ENCODE data around the gene PCDHGB6. TPM values are rescaled to one million over a fixed set of nuclear protein-coding genes. Genes with fewer than 3 reads are reported as not detected.

Gene PCDHGB6
- total and polyA plus RNA-seq, 9 of the 15 experiments (the other 6 are each of a cell fraction or from before 2014, with no cell fraction given) = 0.01 to 0.11 (median 0.07) TPM; not detected in 1

- FAIRE-seq = no peak
- Histone ChIP-seq H3K27ac (ENCODE audit: extremely low read depth, low read depth, low read length) (no peak overlapping the region), H3K4me3 (no peak overlapping the region), H2AFZ (ENCODE audit: low read depth, low read length) (no peak overlapping the region), H4K20me1 (replicated peaks; ENCODE audit: control insufficient read depth, insufficient read depth, low read length) (no peaks in the 10 kb centered on the region), H3K36me3 (ENCODE audit: control insufficient read depth, insufficient read depth, low read length) (no peaks in the 10 kb centered on the region), H3K79me2 (ENCODE audit: control insufficient read depth, insufficient read depth, low read length) (no peaks in the 10 kb centered on the region), H3K9ac (ENCODE audit: insufficient read depth in 1 of 2, low read depth in 2 of 2, low read length in 2 of 2) (no peak overlapping the region), H3K27me3 (ENCODE audit: control insufficient read depth in 2 of 2, insufficient read depth in 2 of 2, low read length in 2 of 2) (peaks cover 0 to 33% of the 10 kb centered on the region in 2 experiments; a peak in 4 of 5 replicates), H3K4me2 (ENCODE audit: insufficient read depth, low read length) (no peak overlapping the region), H3K9me3 (replicated peaks; ENCODE audit: control insufficient read depth, insufficient read depth, low read depth, low read length) (peaks cover 2% of the 10 kb centered on the region; the same call in 1 of the 2 replicates), H3K9me1 (ENCODE audit: control insufficient read depth, insufficient read depth, low read length) (no peaks in the 10 kb centered on the region), H3K4me1 (replicated peaks in 1 of 2; ENCODE audit: control insufficient read depth in 2 of 2, insufficient read depth in 2 of 2, low read length in 2 of 2) (peaks cover 0 to 11% of the 10 kb centered on the region in 2 experiments; a peak in 3 of 5 replicates)
- ChIA-PET POLR2A (interaction anchor here (1.1 kb wide), 1 partner anchor 8 kb away, joined by 3 read pairs; no protein-coding TSS in a partner anchor), CTCF (ENCODE audit: low intra/inter-chr PET ratio) (no interaction called here)
- no TSS peak for BruUV-seq (replicated peaks)
- in situ Hi-C loops (cut with MboI) (no loop called here), intact Hi-C loops (cut with micrococcal nuclease) (no loop called here)
- TF ChIP-seq ESRRA (IDR thresholded peaks at IDR 0.05; ENCODE audit: borderline replicate concordance, low read depth) (no peak), BHLHE40 (IDR thresholded peaks at IDR 0.05; ENCODE audit: low read length) (no peak)
- 4% methylated on average over 15 of the region's 15 CpGs for WGBS (ENCODE audit: insufficient coverage, low coverage, missing lambda C conversion rate)
- DNase-seq (ENCODE audit: extremely low read depth in 1 of 4, low spot score in 3 of 4) = no peak
- ATAC-seq = no peak
Measured at GRCh38 chr5:141398608-141399007, 9.2 kb upstream of the PCDHGB6 start.

DNA sequence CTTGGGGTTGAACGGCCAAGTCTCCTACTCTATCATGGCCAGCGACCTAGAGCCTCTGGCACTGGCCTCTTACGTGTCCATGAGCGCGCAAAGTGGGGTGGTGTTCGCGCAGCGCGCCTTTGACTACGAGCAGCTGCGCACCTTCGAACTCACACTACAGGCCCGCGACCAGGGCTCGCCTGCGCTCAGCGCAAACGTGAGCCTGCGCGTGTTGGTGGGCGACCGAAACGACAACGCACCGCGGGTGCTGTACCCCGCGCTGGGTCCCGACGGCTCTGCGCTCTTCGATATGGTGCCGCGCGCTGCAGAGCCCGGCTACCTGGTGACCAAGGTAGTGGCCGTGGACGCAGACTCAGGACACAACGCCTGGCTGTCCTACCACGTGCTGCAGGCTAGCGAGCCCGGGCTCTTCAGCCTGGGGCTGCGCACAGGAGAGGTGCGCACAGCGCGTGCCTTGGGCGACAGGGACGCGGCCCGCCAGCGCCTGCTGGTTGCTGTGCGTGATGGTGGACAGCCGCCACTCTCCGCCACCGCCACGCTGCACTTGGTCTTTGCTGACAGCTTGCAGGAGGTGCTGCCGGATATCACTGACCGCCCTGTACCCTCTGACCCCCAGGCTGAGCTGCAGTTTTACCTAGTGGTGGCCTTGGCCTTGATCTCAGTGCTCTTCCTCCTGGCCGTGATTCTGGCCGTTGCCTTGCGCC is 8.1 kb upstream of the PCDHGB6 start:
- CTCF ChIA-PET (ENCODE audit: low intra/inter-chr PET ratio) = no interaction called here
- Histone ChIP-seq H3K27ac (ENCODE audit: extremely low read depth, low read depth, low read length) (no peak overlapping the region), H3K9me3 (replicated peaks; ENCODE audit: control insufficient read depth, insufficient read depth, low read depth, low read length) (peaks cover 2% of the 10 kb centered on the region; the same call in 1 of the 2 replicates), H3K9ac (ENCODE audit: insufficient read depth in 1 of 2, low read depth in 2 of 2, low read length in 2 of 2) (no peak overlapping the region), H3K4me3 (no peak overlapping the region), H3K79me2 (ENCODE audit: control insufficient read depth, insufficient read depth, low read length) (no peaks in the 10 kb centered on the region), H3K4me2 (ENCODE audit: insufficient read depth, low read length) (no peak overlapping the region), H4K20me1 (replicated peaks; ENCODE audit: control insufficient read depth, insufficient read depth, low read length) (no peaks in the 10 kb centered on the region), H3K36me3 (ENCODE audit: control insufficient read depth, insufficient read depth, low read length) (no peaks in the 10 kb centered on the region), H3K9me1 (ENCODE audit: control insufficient read depth, insufficient read depth, low read length) (no peaks in the 10 kb centered on the region), H3K27me3 (ENCODE audit: control insufficient read depth in 2 of 2, insufficient read depth in 2 of 2, low read length in 2 of 2) (peaks cover 3 to 29% of the 10 kb centered on the region in 2 experiments; a peak in 4 of 5 replicates), H2AFZ (ENCODE audit: low read depth, low read length) (no peak overlapping the region), H3K4me1 (replicated peaks in 1 of 2; ENCODE audit: control insufficient read depth in 2 of 2, insufficient read depth in 2 of 2, low read length in 2 of 2) (peaks cover 0 to 8% of the 10 kb centered on the region in 2 experiments; a peak in 3 of 5 replicates)
- ATAC-seq (no peak), FAIRE-seq (no peak), DNase-seq (ENCODE audit: extremely low read depth in 1 of 4, low spot score in 3 of 4) (no peak)
- POLR2A ChIA-PET = no interaction called here
- no TSS peak for BruUV-seq (replicated peaks)
- 37% methylated on average over 47 of the region's 61 CpGs for WGBS (ENCODE audit: insufficient coverage, low coverage, missing lambda C conversion rate)
- in situ Hi-C loops (cut with MboI) (no loop called here), intact Hi-C loops (cut with micrococcal nuclease) (no loop called here)
- TF ChIP-seq PREB (CRISPR knock-in tag; IDR thresholded peaks at IDR 0.05) = no peak
- no peak for TF ChIP-seq MCM7 (IDR thresholded peaks at IDR 0.05)
- no peak for TF ChIP-seq RBM34 (IDR thresholded peaks at IDR 0.05; ENCODE audit: borderline replicate concordance, insufficient read depth, low read length)
- TF ChIP-seq NR1H2 (CRISPR knock-in tag; IDR thresholded peaks at IDR 0.05) = no peak
- TF ChIP-seq TCF7L2 (IDR thresholded peaks at IDR 0.05; ENCODE audit: low read depth, low read length) = no peak
- TF ChIP-seq TBL1XR1 (IDR thresholded peaks at IDR 0.05; ENCODE audit: low read length in 2 of 2) = no peak
- TF ChIP-seq, protein P1, sequence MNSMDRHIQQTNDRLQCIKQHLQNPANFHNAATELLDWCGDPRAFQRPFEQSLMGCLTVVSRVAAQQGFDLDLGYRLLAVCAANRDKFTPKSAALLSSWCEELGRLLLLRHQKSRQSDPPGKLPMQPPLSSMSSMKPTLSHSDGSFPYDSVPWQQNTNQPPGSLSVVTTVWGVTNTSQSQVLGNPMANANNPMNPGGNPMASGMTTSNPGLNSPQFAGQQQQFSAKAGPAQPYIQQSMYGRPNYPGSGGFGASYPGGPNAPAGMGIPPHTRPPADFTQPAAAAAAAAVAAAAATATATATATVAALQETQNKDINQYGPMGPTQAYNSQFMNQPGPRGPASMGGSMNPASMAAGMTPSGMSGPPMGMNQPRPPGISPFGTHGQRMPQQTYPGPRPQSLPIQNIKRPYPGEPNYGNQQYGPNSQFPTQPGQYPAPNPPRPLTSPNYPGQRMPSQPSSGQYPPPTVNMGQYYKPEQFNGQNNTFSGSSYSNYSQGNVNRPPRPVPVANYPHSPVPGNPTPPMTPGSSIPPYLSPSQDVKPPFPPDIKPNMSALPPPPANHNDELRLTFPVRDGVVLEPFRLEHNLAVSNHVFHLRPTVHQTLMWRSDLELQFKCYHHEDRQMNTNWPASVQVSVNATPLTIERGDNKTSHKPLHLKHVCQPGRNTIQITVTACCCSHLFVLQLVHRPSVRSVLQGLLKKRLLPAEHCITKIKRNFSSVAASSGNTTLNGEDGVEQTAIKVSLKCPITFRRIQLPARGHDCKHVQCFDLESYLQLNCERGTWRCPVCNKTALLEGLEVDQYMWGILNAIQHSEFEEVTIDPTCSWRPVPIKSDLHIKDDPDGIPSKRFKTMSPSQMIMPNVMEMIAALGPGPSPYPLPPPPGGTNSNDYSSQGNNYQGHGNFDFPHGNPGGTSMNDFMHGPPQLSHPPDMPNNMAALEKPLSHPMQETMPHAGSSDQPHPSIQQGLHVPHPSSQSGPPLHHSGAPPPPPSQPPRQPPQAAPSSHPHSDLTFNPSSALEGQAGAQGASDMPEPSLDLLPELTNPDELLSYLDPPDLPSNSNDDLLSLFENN (IDR thresholded peaks at IDR 0.05; ENCODE audit: low read depth in 2 of 2, low read length in 2 of 2) = no peak

All from K562 (cell line).